Brain microvascular endothelial cell (primary cell): ENCODE results near the gene NKX2-3.

Experiments used
- DNase-seq: peaks from one replicate; pipeline ENCODE4 v3.0.0-alpha.2; 2020
- H3K27ac ChIP-seq: fragments of 250-450 bp; sonication (Bioruptor Pico); 2 replicates; pipeline ENCODE4 v1.5.1; 2020; ENCODE audit warnings: mild to moderate bottlenecking, moderate library complexity
- H3K27me3 ChIP-seq: fragments of 250-450 bp; sonication (Bioruptor Pico); replicated peaks from 2 replicates; pipeline ENCODE4 v1.5.1; 2020; ENCODE audit warnings: mild to moderate bottlenecking
- H3K36me3 ChIP-seq: fragments of 250-450 bp; sonication (Bioruptor Pico); replicated peaks from 2 replicates; pipeline ENCODE4 v1.5.1; 2020; ENCODE audit warnings: mild to moderate bottlenecking
- H3K4me3 ChIP-seq: 2 replicates; pipeline ENCODE4 v1.5.1; 2011; ENCODE audit warnings: low read depth, mild to moderate bottlenecking, control low read depth, low read length, moderate library complexity
- in situ Hi-C: cut with HindIII; loops from 2 replicates; pipeline ENCODE4 v1.10.0; 2017; ENCODE audit warnings: low sequenced_read_pairs, low pct_ligation_motif_present
- TF ChIP-seq, protein P1 (sequence below): IDR thresholded peaks from 2 replicates; pipeline ENCODE4 v1.5.1; 2011; ENCODE audit warnings: low read depth, mild to moderate bottlenecking, moderate library complexity, low read length, control low read depth, inconsistent platforms; ENCODE audit errors: missing control alignments

Gene NKX2-3

DNA sequence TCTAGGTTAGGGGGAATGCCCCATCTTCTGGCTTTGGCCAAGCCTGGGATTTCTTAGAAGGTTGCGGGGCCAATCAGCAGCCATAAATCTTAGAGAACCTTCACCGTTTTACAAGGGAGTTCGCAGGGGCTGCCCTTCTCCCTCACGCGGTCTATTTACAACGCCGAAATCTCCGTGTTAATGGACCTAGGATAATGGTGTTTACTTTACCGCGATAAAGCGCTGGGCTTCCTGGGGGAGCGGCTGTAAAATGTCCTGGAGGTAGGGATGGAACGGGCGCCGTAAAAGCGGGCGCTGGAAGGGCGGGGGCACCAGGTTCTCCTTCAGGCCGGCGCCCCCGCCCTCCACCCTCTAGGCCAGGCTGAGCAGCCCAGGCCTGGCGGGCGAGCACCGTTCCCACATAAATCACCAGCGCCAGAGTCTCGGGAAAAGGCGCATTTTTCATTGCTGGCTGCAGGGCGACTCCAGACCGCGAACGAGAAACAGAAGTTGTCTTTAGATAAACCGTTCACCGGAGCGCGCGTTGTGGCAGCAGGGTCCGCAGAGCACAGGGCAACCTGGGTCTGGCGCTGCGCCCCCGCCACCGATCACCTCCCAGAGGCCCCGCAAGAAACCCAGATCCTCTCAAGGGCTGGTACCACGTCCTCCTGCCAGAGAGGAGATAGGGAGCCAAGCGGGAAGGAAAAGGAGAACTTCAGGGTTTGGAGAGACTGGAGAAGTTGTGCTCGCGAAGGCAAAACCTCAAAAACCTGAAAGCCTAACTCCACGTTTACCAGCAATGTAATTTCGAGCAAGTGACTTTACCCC, 12.5 kb upstream of the NKX2-3 start:
- no peak for DNase-seq
- in situ Hi-C loops: no loop called here
- no peak overlapping the region for H3K27ac ChIP-seq
- no peaks in the 10 kb centered on the region for H3K36me3 ChIP-seq
- peaks cover 64% of the 10 kb centered on the region for H3K27me3 ChIP-seq
- H3K4me3 ChIP-seq: no peak overlapping the region
- TF ChIP-seq, protein P1, sequence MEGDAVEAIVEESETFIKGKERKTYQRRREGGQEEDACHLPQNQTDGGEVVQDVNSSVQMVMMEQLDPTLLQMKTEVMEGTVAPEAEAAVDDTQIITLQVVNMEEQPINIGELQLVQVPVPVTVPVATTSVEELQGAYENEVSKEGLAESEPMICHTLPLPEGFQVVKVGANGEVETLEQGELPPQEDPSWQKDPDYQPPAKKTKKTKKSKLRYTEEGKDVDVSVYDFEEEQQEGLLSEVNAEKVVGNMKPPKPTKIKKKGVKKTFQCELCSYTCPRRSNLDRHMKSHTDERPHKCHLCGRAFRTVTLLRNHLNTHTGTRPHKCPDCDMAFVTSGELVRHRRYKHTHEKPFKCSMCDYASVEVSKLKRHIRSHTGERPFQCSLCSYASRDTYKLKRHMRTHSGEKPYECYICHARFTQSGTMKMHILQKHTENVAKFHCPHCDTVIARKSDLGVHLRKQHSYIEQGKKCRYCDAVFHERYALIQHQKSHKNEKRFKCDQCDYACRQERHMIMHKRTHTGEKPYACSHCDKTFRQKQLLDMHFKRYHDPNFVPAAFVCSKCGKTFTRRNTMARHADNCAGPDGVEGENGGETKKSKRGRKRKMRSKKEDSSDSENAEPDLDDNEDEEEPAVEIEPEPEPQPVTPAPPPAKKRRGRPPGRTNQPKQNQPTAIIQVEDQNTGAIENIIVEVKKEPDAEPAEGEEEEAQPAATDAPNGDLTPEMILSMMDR: no peak

DNA sequence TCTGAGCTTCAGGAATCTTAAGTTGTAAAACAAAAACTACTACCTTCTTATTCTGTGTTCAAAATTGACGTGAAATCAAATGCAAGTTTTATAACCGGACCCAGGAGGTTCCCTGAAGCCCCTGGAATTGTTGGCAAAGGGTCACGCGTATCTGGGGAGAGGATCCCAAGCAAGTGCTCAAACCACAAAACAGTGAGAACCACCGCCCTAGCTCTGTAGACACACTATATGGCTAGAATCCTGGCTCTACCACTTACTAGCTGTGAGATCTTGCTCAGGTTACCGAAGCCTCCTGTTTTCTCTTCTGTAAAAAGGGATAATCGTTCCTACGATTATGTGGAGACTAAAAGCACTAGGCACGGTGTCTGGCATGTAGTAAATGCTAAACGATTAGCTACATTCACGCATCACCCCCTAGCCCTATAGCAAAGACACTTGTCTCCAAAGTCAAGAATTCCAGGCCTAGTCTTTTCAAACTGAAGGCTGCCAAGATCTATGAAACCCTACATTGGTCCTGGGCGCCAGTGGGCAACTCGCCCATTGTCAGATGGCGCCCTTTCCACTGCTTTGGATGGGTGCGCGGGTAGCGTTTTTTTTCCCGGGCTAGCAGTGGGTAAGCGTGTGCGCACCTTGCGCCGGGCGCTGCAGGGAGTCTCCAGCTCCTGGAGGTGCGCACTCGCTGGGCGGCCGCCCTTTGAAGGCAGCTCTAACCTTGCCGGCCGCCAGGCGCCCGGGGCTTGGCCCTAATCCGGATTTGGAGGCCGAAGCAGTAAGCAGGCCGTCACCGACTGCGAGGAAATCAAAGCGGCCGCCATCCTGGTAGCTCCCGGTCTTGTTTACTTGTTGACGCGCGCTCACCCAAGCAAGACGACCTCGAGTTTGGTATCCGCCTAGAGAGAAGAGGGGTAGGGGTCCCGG, 11.6 kb upstream of the NKX2-3 start:
- in situ Hi-C loops: no loop called here
- TF ChIP-seq, protein P1: no peak
- H3K27ac ChIP-seq: no peak overlapping the region

DNA sequence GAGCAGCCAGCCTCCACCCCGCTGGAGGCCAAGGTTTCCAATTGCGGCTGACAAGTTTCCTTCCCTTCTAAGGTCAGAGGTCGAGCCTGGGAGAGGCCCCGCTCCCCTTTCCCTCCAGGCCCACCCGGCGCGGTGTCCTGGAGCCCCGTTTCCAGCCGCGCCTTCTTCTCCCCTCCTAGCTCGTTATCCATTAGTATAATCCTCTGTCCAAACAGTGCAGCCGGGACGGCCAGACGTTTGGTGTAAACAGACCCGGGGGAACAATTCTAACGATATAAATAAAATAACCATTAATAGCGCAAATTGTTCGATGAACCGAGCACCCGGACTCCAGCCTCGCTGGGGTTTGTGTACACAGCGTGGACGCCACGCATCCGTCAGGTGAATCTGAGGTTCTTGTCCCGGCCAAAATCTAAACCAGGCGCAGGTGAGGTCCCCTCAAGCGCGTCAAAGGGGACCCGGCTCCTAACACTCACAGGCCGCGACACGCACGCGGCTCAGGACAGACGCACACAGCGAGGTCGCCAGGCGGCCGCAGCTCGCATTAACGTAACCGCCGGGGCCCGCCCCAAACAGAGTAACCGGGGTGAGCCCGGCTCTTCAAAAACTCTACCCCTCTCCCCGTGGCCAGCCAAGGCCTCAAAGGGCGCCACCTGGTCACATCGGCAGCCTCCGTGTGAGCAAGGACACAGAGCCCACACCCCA, 10.8 kb upstream of the NKX2-3 start:
- TF ChIP-seq, protein P1: no peak
- Histone ChIP-seq H3K27ac (no peak overlapping the region), H3K36me3 (no peaks in the 10 kb centered on the region), H3K27me3 (peaks cover 77% of the 10 kb centered on the region), H3K4me3 (no peak overlapping the region)
- DNase-seq: no peak
- in situ Hi-C loops: no loop called here

More for the DNA sequence above, 11.6 kb upstream of the NKX2-3 start:
- no peak for DNase-seq
- Histone ChIP-seq H3K36me3 (no peaks in the 10 kb centered on the region), H3K4me3 (no peak overlapping the region), H3K27me3 (peaks cover 69% of the 10 kb centered on the region)

DNA sequence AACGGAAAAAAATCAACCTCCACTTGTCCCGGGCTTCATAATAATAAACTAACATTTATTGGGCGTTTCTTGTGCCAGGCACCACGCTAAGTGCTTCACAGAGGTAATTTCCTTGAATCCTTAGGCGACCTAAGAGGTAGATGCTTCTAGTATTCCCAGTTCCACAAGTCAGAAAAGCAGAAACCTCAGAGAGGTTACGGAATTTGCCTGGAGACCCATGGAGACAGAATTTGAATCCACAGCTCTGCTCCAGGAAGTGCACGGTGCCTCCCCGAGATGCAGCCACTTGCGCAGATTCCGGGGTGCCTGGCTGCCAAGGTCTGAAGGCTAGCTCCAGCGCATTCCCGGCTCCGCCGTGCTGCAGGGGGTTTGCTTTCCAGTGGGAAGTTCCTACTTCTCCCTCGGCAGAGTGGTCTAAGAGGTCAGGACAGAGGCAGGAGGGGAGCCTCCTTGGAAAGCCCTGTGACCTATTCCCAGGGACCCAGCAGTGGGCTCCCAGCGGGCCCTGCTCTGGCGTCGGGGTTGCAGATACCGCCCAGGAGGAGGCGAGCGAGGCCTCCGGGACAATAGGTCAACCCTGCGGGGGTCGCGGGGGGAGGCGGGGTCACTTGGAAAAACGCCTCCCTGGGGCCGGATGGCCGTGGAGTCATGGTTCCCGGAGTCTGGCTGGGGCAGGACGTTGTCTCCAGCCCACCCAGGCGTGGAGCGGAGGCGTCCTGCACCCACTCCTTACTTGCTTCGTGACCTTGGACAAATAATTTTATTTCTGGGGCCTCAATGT, 10.1 kb upstream of the NKX2-3 start:
- TF ChIP-seq, protein P1: no peak
- Histone ChIP-seq H3K36me3 (no peaks in the 10 kb centered on the region), H3K4me3 (no peak overlapping the region), H3K27me3 (peaks cover 84% of the 10 kb centered on the region), H3K27ac (no peak overlapping the region)
- DNase-seq: no peak
- in situ Hi-C loops: no loop called here

DNA sequence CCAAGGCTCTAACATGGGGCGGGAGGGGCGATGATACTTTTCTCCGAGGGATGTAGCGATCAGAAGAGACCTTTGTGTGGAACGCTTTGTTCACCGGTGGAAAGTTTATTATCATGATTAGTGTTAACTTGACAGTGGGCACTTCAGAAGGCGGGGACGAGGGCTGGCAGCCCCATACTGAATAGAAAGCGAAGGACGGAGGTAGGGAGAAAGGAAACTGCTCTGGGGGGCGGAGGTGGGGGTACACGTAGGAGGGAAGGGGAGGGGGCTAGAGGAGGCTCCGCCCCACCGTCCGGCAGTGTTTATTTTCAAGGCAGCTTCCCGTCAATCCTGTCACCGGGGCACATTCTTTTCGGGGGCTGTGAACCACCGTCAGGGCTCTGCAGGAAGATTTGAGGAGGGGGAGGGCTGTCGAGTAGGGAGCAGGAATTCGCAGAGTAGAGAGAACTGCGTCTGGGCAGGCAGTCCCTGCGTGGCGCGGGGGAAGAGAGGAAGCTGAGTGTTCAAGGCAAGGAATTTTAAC, 9.4 kb upstream of the NKX2-3 start:
- no peak overlapping the region for H3K4me3 ChIP-seq
- in situ Hi-C loops: no loop called here
- DNase-seq: no peak
- TF ChIP-seq, protein P1: no peak
- H3K27ac ChIP-seq: no peak overlapping the region
- H3K27me3 ChIP-seq: peaks cover 91% of the 10 kb centered on the region
- no peaks in the 10 kb centered on the region for H3K36me3 ChIP-seq
